GM12865 (cell line): Measurements from ENCODE around the gene CABP4.

Experiments used
- DNase-seq: peaks from one replicate; pipeline ENCODE4 v3.0.0; 2010; ENCODE audit warnings: low read depth
- H3K4me3 ChIP-seq: 2 replicates; pipeline ENCODE4 v1.5.1; 2011; ENCODE audit warnings: mild to moderate bottlenecking, low read depth, low read length, control low read depth
- TF ChIP-seq, protein P1 (sequence below): IDR thresholded peaks from 2 replicates; pipeline ENCODE4 v1.5.1; 2011; ENCODE audit warnings: low read length, control low read depth, low read depth, inconsistent platforms; ENCODE audit not compliant: insufficient read depth; ENCODE audit errors: missing control alignments

The CABP4 gene

GRCh38 chr11:67499808-67500483 is 44.8 kb downstream of the CABP4 start:
- DNase-seq = no peak
- no peak overlapping the region for H3K4me3 ChIP-seq
- TF ChIP-seq, protein P1, sequence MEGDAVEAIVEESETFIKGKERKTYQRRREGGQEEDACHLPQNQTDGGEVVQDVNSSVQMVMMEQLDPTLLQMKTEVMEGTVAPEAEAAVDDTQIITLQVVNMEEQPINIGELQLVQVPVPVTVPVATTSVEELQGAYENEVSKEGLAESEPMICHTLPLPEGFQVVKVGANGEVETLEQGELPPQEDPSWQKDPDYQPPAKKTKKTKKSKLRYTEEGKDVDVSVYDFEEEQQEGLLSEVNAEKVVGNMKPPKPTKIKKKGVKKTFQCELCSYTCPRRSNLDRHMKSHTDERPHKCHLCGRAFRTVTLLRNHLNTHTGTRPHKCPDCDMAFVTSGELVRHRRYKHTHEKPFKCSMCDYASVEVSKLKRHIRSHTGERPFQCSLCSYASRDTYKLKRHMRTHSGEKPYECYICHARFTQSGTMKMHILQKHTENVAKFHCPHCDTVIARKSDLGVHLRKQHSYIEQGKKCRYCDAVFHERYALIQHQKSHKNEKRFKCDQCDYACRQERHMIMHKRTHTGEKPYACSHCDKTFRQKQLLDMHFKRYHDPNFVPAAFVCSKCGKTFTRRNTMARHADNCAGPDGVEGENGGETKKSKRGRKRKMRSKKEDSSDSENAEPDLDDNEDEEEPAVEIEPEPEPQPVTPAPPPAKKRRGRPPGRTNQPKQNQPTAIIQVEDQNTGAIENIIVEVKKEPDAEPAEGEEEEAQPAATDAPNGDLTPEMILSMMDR = no peak

GRCh38 chr11:67500484-67500821 is 45.3 kb downstream of the CABP4 start:
- TF ChIP-seq, protein P1 = no peak
- no peak for DNase-seq
- H3K4me3 ChIP-seq = no peak overlapping the region

DNA sequence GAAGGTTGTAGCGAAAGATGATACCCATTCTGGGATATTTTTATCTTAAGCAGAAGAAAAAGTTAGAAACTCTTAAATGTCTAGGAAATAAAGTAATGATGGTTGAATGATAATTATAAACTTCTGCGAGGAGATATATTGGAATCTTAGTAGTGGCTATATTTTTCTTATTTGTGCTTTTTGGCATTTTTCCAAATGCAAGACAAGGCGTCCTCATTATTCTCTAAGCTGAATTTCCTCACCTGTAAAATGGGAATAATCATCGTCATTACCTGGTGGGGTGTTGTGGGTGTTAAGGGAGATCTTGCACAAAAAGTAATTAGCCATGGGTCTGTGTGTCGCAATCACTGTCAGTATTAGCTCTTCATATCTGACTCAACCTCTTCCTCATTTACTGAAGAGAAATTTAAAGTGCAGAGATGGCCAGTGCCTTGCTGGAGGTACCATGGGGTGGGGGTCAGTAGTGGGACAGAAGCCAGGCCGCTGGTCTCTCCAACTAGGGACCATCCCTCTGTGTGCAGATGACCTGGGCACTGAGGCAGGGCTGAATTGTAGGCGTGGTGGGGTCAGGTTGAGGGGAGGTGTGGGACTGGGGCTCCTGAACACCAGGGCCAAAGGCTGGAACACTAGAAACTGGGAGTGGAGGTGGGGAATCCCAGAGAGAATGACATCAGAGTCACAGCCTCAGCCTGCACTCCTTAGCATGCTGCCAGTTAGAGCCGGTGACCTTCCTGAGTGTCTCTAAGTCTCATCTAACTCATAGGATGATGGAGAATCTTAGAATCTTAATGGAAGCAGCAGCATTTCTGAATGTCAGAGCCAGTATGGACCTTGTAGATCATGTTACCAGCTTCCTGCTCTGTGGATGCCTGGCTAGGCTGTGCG is 45.9 kb downstream of the CABP4 start:
- H3K4me3 ChIP-seq = no peak overlapping the region
- DNase-seq = no peak
- TF ChIP-seq, protein P1 = no peak

DNA sequence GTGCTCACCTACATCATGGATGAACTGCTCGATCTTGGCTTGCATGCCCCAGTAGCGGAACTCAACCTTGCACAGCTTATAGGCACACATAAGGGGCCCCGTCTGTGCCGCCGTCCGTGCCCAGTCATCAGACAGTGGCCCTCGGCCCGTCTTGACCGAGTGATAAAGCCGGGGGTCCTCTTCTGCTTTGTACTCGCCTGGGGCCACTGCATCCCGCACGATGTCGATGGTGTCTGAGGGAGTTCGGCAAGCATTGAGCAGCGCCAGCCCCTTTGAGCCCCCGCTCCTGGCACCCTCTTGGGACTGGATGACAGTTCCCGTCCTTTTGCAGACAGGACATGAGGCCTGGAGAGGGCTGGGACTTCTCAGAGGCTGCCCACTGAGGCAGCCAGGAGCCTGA is 46.7 kb downstream of the CABP4 start:
- DNase-seq = no peak
- TF ChIP-seq, protein P1 = no peak
- no peak overlapping the region for H3K4me3 ChIP-seq

GRCh38 chr11:67502328-67502979 is 47.3 kb downstream of the CABP4 start:
- TF ChIP-seq, protein P1 = no peak
- DNase-seq = no peak
- no peak overlapping the region for H3K4me3 ChIP-seq

- TF ChIP-seq, protein P1 = no peak
- H3K4me3 ChIP-seq = peak overlapping the region; percentile 51
- DNase-seq = no peak
Observed at GRCh38 chr11:67503119-67504004, 48.2 kb downstream of the CABP4 start.
